Loucy (cell line): ENCODE measurements around the gene MTA1.

Experiments
- EZH2phosphoT487 ChIP-seq: fragments of 200-600 bp; IDR thresholded peaks from 2 replicates; pipeline ENCODE4 v1.6.1; 2018; ENCODE audit warnings: antibody characterized with exemption, mild to moderate bottlenecking, moderate library complexity, borderline replicate concordance
- TF ChIP-seq, protein P1 (sequence below): fragments of 200-600 bp; sonication (generic); conservative IDR thresholded peaks from 2 replicates; pipeline ENCODE4 v1.5.1; 2014; ENCODE audit warnings: mild to moderate bottlenecking, antibody characterized with exemption, low read length

DNA sequence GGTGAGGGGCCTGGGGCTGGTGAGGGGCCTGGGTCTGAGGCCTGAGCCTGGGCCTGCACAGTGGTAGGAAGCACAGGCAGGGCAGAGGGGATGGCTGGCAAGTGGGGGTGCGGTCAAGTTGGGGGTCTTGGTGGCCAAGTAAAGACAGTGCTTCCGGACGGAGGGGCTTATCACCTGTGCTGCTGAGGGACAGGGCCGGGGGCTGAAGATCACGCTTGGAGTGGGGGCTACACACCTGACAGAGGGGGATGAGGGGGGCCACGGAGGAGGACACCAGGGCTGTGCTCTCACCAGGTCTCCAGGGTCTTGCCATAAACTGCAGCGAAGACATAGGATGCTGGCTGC is 83.6 kb downstream of the MTA1 start:
- TF ChIP-seq, protein P1, sequence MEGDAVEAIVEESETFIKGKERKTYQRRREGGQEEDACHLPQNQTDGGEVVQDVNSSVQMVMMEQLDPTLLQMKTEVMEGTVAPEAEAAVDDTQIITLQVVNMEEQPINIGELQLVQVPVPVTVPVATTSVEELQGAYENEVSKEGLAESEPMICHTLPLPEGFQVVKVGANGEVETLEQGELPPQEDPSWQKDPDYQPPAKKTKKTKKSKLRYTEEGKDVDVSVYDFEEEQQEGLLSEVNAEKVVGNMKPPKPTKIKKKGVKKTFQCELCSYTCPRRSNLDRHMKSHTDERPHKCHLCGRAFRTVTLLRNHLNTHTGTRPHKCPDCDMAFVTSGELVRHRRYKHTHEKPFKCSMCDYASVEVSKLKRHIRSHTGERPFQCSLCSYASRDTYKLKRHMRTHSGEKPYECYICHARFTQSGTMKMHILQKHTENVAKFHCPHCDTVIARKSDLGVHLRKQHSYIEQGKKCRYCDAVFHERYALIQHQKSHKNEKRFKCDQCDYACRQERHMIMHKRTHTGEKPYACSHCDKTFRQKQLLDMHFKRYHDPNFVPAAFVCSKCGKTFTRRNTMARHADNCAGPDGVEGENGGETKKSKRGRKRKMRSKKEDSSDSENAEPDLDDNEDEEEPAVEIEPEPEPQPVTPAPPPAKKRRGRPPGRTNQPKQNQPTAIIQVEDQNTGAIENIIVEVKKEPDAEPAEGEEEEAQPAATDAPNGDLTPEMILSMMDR = no peak
- TF ChIP-seq EZH2phosphoT487 = no peak
